ENCODE measurements around the gene SHISAL1. TPM values are rescaled to one million over a fixed set of nuclear protein-coding genes. Genes with fewer than 3 reads are reported as not detected.

The SHISAL1 gene
- total and polyA plus RNA-seq, 2 donors (not counting 3 experiments of a cell fraction or from before 2014, with no cell fraction given), result 0.01 to 0.07 TPM

- intact Hi-C loops (cut with micrococcal nuclease) (no loop called here), dilution Hi-C loops (cut with MboI; ENCODE audit: extremely low pct_ligation_motif_present, low sequenced_read_pairs) (no loop called here)
- no peak overlapping the region for H3K4me3 ChIP-seq (replicated peaks in 1 of 3; ENCODE audit: insufficient read depth in 1 of 3, low read depth in 1 of 3, low read length in 3 of 3)
- H3K4me2 ChIP-seq (ENCODE audit: insufficient read depth, low read length), result no peak overlapping the region
- no peaks in the 10 kb centered on the region for H3K9me1 ChIP-seq (replicated peaks; ENCODE audit: control insufficient read depth, extremely low read depth, insufficient read depth, low read length)
- no peak for DNase-seq (ENCODE audit: low read depth, low spot score)
- CTCF ChIA-PET, result no interaction called here
- H4K20me1 ChIP-seq (replicated peaks; ENCODE audit: control insufficient read depth, extremely low read depth, insufficient read depth, low read length), result no peaks in the 10 kb centered on the region
- no peaks in the 10 kb centered on the region for H3K27me3 ChIP-seq (ENCODE audit: control insufficient read depth in 2 of 2, insufficient read depth in 2 of 2, low read length in 2 of 2)
- H3K36me3 ChIP-seq (ENCODE audit: control insufficient read depth in 2 of 2, extremely low read depth in 1 of 2, insufficient read depth in 2 of 2, low read length in 2 of 2), result no peaks in the 10 kb centered on the region
- TF ChIP-seq FOS (IDR thresholded peaks at IDR 0.05; ENCODE audit: borderline replicate concordance, insufficient read depth, low read length) (no peak), MYC (IDR thresholded peaks at IDR 0.05; ENCODE audit: low read depth, low read length) (no peak), POLR2A (IDR thresholded peaks at IDR 0.05; ENCODE audit: low read depth, low read length) (no peak)
- no TSS peak for BruUV-seq (replicated peaks)
- FAIRE-seq, result no peak
- no peaks in the 10 kb centered on the region for H3K9me3 ChIP-seq (replicated peaks; ENCODE audit: control insufficient read depth, insufficient read depth, low read length)
- H3K9ac ChIP-seq (replicated peaks; ENCODE audit: extremely low read depth, insufficient read depth, low read length), result no peak overlapping the region
- POLR2A ChIA-PET, result no interaction called here
- no peaks in the 10 kb centered on the region for H3K4me1 ChIP-seq (ENCODE audit: control insufficient read depth, extremely low read depth, insufficient read depth, low read length)
- no peak overlapping the region for H3K27ac ChIP-seq (ENCODE audit: insufficient read depth, low read depth, low read length)
- no peak overlapping the region for H2AFZ ChIP-seq (ENCODE audit: low read depth, low read length)
- H3K79me2 ChIP-seq (ENCODE audit: control insufficient read depth, insufficient read depth, low read length), result no peaks in the 10 kb centered on the region
Observed at GRCh38 chr22:44231233-44231632, 81.5 kb downstream of the SHISAL1 start.

DNA sequence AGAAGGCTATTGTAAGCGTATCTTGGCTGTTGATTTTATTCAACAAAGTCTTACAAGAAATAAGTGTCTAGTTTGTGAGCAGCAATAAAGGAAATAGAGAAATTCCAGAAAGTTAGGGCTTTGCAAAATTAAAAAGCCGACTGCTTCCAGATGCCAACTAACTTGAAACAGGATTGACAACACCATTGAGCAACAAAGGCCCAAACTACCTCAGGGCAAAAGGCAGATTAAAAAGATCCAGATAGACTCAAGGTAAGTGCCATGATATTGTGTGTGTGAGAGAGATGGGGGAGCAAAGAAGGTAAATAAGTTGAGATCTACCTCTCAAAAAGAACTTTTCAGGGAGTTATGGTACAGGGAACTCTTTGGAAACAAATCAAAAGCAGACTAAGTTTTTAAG is 82.9 kb downstream of the SHISAL1 start:
- H3K4me2 ChIP-seq (ENCODE audit: insufficient read depth, low read length), result no peak overlapping the region
- H3K9ac ChIP-seq (replicated peaks; ENCODE audit: extremely low read depth, insufficient read depth, low read length), result no peak overlapping the region
- no peaks in the 10 kb centered on the region for H3K27me3 ChIP-seq (ENCODE audit: control insufficient read depth in 2 of 2, insufficient read depth in 2 of 2, low read length in 2 of 2)
- no peaks in the 10 kb centered on the region for H3K9me3 ChIP-seq (replicated peaks; ENCODE audit: control insufficient read depth, insufficient read depth, low read length)
- no peak for DNase-seq (ENCODE audit: low read depth, low spot score)
- H3K36me3 ChIP-seq (ENCODE audit: control insufficient read depth in 2 of 2, extremely low read depth in 1 of 2, insufficient read depth in 2 of 2, low read length in 2 of 2), result no peaks in the 10 kb centered on the region
- no peaks in the 10 kb centered on the region for H4K20me1 ChIP-seq (replicated peaks; ENCODE audit: control insufficient read depth, extremely low read depth, insufficient read depth, low read length)
- H2AFZ ChIP-seq (ENCODE audit: low read depth, low read length), result no peak overlapping the region
- H3K79me2 ChIP-seq (ENCODE audit: control insufficient read depth, insufficient read depth, low read length), result no peaks in the 10 kb centered on the region
- FAIRE-seq, result no peak
- no peak overlapping the region for H3K4me3 ChIP-seq (replicated peaks in 1 of 3; ENCODE audit: insufficient read depth in 1 of 3, low read depth in 1 of 3, low read length in 3 of 3)
- no TSS peak for BruUV-seq (replicated peaks)
- ChIA-PET CTCF (no interaction called here), POLR2A (no interaction called here)
- intact Hi-C loops (cut with micrococcal nuclease), result no loop called here
- no peaks in the 10 kb centered on the region for H3K4me1 ChIP-seq (ENCODE audit: control insufficient read depth, extremely low read depth, insufficient read depth, low read length)
- no peak overlapping the region for H3K27ac ChIP-seq (ENCODE audit: insufficient read depth, low read depth, low read length)
- no peak for TF ChIP-seq POLR2AphosphoS5 (IDR thresholded peaks at IDR 0.05; ENCODE audit: insufficient read depth, low read depth, low read length)
- H3K9me1 ChIP-seq (replicated peaks; ENCODE audit: control insufficient read depth, extremely low read depth, insufficient read depth, low read length), result no peaks in the 10 kb centered on the region
- dilution Hi-C loops (cut with MboI; ENCODE audit: extremely low pct_ligation_motif_present, low sequenced_read_pairs), result no loop called here
